HCT116 (cell line): ENCODE measurements around the gene DNAH9.

Experiments
- ATF3 ChIP-seq: IDR thresholded peaks from 2 replicates; pipeline ENCODE4 v1.6.1; 2012
- CEBPB ChIP-seq: IDR thresholded peaks from 2 replicates; pipeline ENCODE4 v1.6.1; 2012; ENCODE audit warnings: low read depth
- CTCF ChIP-seq, 3 experiments: fragments of 200-600 bp in 1 of 3; sonication (generic) in 1 of 3; IDR thresholded peaks in 2 of 3; conservative IDR thresholded peaks in 1 of 3; 2 replicates each; pipeline ENCODE4 v1.5.1; 2012 to 2017; ENCODE audit warnings: low read depth in 2 of 3, low read length in 2 of 3, antibody characterized with exemption in 1 of 3, borderline replicate concordance in 1 of 3, control low read depth in 1 of 3, mild to moderate bottlenecking in 1 of 3, mixed read lengths in 1 of 3, mixed run types in 1 of 3, moderate library complexity in 1 of 3; ENCODE audit not compliant: insufficient read depth in 1 of 3
- EGR1 ChIP-seq: IDR thresholded peaks from 2 replicates; pipeline ENCODE4 v1.6.1; 2012; ENCODE audit warnings: low read depth
- EZH2 ChIP-seq: fragments of 200-600 bp; sonication (generic); IDR thresholded peaks from 2 replicates; pipeline ENCODE4 v1.6.1; 2017; ENCODE audit warnings: antibody characterized with exemption, mixed run types
- JUND ChIP-seq: IDR thresholded peaks from 2 replicates; pipeline ENCODE4 v1.6.1; 2012
- MAX ChIP-seq: IDR thresholded peaks from 2 replicates; pipeline ENCODE4 v1.6.1; 2012
- POLR2A ChIP-seq: IDR thresholded peaks from 2 replicates; pipeline ENCODE4 v1.7.0; 2011; ENCODE audit warnings: borderline replicate concordance; ENCODE audit not compliant: insufficient read depth, insufficient read length; ENCODE audit errors: extremely low read depth
- RAD21 ChIP-seq: IDR thresholded peaks from 2 replicates; pipeline ENCODE4 v1.6.1; 2012; ENCODE audit warnings: low read depth, mild to moderate bottlenecking
- SRF ChIP-seq: IDR thresholded peaks from 2 replicates; pipeline ENCODE4 v1.6.1; 2012; ENCODE audit warnings: low read depth
- TCF7L2 ChIP-seq: IDR thresholded peaks from 2 replicates; pipeline ENCODE4 v1.7.0; 2011; ENCODE audit warnings: borderline replicate concordance, inconsistent platforms; ENCODE audit not compliant: insufficient read depth, insufficient read length; ENCODE audit errors: extremely low read depth
- YY1 ChIP-seq: IDR thresholded peaks from 2 replicates; pipeline ENCODE4 v1.6.1; 2011; ENCODE audit warnings: low read length, low read depth, moderate library complexity, mild to moderate bottlenecking; ENCODE audit not compliant: insufficient replicate concordance; ENCODE audit errors: extremely low read depth
- ZFX ChIP-seq: fragments of 450-650 bp; IDR thresholded peaks from 2 replicates; pipeline ENCODE4 v1.6.1; 2017

DNA sequence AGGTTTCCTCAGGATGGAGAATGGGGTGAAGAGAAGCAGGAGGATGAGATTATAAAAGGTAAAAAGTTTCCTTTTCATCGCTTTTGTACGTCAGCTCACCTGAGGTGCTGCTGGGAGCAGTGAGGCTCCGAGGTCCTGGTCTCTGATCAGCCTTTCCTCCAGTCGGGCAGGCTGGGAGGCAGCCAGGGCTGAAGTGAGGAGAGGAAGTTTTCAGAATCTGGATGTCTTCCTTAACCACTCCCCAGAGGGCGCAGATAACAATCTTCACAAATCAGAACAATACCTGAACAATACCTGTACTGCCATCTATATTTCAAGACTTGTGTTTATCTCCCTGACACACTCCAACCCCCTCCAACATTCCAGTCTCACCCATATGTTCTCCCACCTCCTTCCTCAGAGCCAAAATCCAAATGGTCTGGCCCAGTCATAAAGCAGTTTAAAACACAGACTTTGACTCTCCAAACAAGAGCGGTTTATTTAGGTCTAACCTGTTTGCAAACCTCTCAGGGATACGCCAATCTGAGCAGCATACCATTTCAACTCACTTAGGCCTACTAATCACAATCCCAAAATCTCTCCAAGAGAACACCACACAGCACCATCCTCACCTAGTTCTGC is 392.2 kb downstream of the DNAH9 start:
- TF ChIP-seq CTCF (IDR thresholded peaks at IDR 0.05 in 2 of 3, conservative IDR thresholded peaks at IDR 0.05 in 1 of 3; ENCODE audit: borderline replicate concordance in 1 of 3, insufficient read depth in 1 of 3, low read depth in 2 of 3, low read length in 2 of 3), result no peak
- no peak for TF ChIP-seq RAD21
- no peak for TF ChIP-seq SRF
- no peak for TF ChIP-seq EZH2
- TF ChIP-seq TCF7L2, result no peak
- TF ChIP-seq CEBPB, result no peak
- TF ChIP-seq YY1, result no peak
- no peak for TF ChIP-seq POLR2A
- no peak for TF ChIP-seq JUND
- TF ChIP-seq ZFX, result no peak
- no peak for TF ChIP-seq ATF3
- no peak for TF ChIP-seq MAX
- TF ChIP-seq EGR1, result no peak
